ENCODE measurements around the gene MYO3A.

GRCh38 chr10:25966844-25967243 is 32.8 kb downstream of the MYO3A start:
- TF ChIP-seq POLR2A (IDR thresholded peaks at IDR 0.05; ENCODE audit: low read depth) = no peak
- TF ChIP-seq CTCF (IDR thresholded peaks at IDR 0.05) = no peak

All from esophagus muscularis mucosa (tissue), 3 donors.